HL-60/S4 treated with phorbol 12-myristate 13-acetate at 8.2 ng/mL for 4 days and 3 days (cell line): ENCODE data around the gene EYA4.

Source experiments
- in situ Hi-C: fragments of 300-500 bp; cut with MboI; formaldehyde crosslinking; loops from 2 replicates; pipeline ENCODE4 v1.15.0; 2022; ENCODE audit warnings: low sequenced_read_pairs

The EYA4 gene

DNA sequence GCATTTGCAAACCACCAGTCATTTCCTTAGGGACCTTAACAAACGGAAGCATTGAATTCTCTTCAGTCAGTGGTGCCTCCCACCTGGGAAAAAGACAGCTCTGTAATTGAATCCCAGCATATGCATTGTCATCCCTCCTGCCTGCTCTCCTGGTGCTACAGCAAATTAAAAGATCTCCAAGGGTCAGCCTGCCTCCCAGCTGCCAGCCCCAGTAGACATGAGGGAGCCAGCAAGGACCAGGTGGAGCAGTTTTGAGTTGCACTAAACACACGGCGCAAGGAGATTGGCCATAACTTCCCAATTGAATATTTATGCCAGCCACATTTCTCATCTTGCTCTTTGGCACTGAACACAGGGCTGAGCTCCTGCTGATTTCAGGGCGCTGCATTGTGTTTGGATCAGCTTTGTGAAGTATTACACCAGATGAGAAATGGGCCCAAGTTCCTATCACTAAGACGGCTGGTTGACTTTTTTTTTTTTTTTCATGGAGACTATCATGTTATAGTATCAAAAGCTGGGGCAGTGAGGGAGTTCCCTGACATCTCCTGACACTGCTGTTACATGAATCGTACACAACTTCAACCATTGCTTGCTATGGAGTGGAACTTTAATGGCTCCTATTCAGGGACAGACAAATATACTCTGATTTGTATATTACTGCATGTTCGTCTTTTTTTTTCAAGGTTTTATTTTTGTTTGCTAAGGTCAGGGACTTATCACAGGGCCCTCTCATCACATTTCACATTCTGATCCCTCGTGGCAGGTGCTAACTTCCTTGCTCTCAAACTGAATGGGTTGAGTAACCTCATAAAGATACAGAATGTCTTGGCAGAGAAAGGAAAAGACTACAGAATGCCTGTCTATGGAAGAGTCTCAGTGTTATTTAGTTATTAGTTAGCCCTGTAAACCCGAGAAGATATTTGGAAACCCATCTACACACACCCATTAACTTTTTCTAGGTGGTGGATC lies 191.1 kb downstream of the EYA4 start:
- in situ Hi-C loops = no loop called here

DNA sequence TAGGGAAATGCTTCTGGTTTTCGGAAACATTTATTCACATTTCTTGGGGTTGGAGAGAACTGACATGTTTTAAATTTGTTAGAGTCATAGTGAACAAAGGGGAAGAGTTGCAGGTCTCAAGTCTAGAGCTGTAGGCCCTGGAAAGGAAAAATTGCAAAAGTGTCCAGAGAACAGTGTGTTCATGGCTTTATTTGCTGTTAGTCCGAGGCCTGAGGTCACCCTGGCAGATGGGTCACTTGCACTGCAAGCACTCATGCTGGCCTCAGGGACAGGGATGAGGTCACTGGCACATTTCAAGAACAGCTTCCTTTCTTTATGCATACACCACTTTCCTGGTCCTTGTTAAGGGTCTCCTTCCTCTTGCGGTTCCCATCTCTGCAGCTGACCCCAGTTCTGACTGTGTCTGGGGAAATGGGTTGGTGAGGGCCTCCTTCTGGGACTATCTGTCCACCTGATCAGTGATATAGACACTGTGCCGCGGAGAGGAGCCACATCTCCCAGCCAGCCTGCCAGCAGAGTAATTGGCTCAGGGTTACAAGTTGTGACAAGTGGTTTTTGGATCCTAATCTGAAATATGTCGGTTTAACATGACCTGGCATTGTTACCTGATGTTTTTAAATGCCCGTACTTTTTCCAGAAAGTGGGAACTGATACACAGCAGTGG lies 194.0 kb downstream of the EYA4 start:
- in situ Hi-C loops = no loop called here

DNA sequence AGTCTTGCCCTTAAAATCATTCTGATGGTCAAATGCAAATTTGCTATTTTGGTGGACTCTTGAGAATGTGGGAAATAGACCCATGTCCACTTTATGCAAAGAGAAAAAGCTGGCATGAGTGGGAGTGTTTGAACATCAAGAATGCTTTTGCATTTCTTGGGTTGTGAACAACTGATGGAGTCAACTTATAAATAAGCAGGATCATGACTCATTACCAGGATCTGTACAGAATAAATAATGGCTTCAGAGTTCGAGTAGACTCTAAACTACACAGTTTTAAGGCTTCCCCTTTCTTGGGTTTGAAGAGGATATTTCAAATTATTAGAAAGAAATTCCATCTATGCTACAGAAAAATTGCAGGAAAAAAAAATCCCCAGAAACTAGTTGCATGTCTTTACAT lies 195.5 kb downstream of the EYA4 start:
- in situ Hi-C loops = no loop called here

DNA sequence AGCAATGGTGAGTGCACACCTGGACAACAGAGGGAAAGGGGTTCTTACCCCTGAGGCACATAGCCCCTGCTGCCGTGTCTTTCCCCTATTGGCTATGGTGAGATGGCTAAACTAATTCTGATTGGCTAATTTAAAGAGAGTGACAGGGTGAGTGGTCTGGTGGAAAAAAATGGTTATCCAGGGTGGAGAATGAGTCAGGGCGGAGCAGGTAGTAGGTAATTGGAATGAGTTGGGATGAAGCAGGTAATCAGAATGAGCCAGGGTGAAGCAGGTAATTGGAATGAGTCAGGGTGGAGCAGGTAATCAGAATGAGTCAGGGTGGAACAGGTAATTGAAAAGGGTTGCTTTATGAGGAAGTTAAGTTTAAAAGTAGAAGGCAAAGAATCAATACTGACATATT lies 200.3 kb downstream of the EYA4 start:
- in situ Hi-C loops = no loop called here

DNA sequence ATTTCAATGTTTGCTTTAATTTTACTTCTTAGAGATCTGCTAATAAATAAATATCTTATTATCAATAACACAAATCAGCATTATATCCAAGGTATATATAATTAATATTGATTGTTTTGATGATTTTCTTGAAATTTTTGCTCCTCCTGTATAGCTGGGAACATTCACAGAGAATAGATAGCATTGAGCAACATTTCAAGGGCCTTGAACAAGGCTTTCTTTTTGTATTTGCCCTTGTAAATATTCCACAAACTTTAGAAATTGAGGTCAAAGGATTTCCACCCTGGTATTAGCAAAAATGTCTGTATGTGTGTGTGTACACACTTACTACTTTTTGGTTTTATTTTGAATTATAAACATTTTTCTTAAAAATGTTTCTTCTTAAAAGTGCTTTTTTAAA lies 205.6 kb downstream of the EYA4 start:
- in situ Hi-C loops = no loop called here

DNA sequence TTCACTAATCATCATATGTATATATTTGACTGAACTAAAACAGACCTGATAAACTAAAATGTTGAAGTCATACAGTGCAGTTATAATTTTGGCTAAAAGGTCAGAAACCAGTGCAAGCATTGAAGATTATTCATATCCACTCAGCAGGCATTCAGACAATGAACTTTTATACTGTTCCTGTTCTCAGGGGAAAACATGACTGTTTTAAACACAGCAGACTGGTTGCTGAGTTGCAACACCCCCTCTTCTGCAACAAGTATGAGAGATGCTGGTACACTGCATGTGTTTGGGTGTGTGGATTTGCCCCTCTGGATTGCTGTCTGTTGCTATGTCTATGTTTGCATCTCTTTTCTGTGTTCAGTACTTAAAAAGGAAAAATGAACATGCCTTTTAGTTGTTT lies 206.8 kb downstream of the EYA4 start:
- in situ Hi-C loops = no loop called here

DNA sequence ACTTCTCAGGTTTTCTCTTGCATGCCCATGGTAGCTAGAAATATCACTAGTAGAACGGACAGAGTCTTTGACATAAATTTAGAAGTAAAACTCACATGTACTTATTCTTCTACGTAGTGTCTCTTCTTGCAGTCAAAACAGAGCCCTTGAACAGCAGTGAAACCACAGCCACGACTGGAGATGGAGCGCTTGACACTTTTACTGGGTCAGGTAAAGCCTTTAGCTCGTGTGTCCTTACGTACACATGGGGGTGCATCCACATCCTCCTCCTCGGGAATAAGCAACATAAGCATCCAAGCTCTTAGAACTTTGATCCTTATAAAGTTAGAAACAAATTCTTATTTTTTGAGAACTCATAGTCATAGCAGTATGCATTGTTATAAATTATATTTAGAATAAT lies 215.3 kb downstream of the EYA4 start:
- in situ Hi-C loops = no loop called here

DNA sequence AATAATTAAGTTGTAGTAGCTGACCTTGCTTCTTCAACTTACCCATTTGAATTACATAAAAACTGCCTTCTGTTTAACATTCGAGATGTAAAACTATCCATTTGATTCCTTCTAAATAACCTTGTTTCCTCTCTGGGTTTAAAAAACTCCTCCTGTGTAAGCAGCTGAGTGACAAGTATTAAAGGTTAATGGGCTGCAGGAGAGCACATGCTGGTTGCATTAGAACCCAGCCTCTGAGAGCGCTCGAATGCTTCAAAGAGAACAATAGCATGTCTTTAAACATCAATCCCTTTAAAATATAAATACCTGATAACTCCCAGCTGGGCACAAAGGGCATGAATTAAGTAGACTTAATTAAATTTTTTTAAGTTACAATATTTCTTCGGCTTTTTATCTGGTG lies 215.8 kb downstream of the EYA4 start:
- in situ Hi-C loops = no loop called here

DNA sequence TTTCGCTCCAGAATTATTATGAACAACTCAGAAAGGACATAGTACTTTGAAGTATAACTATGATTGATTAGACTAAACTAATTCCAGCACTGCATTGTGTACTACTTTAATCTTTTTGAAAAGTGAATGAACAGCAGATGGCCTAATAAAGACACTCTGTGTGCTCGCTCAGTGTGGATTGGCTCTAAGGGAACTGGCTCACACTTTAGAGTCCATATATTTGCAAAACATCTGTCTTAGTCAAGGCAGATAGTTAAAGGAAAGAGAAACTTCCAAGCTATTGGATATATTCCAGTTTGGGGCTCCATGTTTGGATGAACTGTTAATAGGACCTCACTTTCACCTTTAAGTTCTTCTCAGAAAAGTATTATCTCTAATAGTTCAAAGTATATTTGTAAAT lies 218.9 kb downstream of the EYA4 start:
- in situ Hi-C loops = no loop called here

DNA sequence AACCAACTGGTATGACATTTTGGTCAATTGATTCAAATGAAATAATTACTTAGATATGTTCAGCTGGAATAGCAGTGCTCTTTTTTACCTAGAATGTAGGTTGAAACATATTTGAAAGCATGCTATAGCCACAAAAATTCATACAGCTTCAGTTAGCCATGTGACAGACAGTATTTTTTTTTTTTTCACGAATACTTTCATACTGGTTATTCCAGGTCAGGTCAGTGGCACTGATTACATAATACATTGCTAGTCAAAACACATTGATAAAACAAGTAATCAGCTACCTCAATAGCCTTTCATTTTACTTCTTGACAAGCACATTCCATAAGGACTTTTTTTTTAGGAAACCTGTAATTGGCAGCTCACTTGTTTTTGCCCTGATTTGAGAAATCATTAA lies 222.6 kb downstream of the EYA4 start:
- in situ Hi-C loops = no loop called here

DNA sequence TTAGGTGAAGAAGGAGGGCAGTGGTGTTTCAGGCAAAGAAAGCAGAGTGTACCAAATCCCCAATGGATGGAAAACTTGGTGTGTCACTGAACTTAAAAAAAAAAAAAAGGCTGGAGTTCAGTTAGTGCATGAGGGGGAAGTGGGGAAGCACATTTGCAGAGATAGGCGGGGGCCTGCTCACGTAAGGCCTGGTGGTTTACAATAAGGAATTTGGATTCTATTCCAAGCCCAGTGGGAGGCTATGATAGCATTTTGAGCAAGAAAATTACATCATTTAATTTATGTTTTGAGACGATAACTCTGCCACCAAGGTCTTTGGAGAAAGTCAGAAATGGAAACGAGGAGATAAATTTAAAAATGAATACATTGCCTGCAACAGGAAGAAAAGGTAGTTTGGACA lies 225.5 kb downstream of the EYA4 start:
- in situ Hi-C loops = no loop called here

DNA sequence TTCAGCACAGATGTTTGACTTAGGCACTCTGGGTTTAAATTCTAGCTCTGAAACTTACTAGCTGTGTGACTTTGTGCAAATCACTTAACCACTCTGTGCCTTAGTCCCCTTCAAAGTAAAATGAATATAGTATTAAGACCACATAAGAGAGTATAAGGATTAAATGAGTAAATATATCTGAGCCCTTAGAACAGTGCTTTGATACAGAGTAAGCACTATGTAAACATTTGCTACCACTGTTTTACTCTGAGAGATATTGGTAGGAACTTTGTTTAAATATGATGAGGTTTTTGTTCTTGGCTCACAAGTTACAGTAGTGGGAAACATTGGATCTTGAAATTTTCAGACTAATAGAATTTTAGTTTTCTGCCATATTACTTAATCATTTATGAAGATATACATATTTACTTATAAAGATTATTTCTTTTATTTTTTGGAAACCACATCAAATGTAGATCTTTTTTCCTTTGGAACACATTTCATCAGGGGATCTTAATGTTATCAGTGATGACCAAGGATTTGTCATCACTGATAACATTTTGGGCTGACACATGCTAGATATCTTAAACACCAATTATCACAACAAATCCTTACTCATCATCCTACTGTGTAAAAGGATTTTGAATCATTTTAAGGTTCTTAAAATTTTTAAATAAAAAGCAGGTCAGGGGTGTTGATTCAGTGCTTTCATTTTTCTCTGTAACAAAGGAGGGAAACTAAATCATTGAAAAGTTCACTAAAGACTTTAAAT lies 226.2 kb downstream of the EYA4 start:
- in situ Hi-C loops = no loop called here

DNA sequence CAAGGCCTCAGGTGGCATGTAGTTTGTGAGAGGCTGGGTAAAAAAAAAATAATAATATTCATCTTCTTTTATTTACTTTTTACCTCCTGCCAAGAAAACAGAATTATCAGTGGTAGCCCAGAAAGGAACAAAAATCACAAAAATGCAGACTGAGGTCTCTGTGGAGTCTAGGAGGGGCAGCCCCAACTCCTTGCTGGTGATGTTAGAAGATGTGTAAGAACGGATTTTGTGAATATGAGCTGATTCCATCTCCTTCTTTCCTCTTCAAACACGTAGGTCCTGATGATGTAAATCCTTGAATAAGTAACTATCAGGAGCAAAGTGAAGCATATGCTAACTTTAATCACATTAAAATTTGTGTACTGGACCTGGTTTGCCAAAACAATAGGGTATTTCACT lies 226.8 kb downstream of the EYA4 start:
- in situ Hi-C loops = no loop called here

DNA sequence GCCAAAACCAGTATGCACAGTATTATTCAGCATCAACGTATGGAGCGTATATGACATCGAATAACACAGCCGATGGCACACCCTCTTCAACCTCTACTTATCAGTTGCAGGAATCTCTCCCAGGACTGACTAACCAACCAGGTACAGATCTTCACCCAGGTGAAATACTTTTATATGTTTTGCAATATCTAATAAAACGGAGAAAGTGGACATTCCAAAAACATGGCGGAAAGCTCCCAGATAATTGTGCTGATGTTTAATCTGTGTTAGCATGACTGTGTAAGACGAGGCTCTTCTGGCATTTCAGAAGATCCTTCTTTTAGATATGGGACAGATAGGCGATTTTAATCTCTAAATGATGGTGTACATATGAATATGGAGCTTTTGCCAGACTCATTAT lies 227.4 kb downstream of the EYA4 start:
- in situ Hi-C loops = no loop called here

DNA sequence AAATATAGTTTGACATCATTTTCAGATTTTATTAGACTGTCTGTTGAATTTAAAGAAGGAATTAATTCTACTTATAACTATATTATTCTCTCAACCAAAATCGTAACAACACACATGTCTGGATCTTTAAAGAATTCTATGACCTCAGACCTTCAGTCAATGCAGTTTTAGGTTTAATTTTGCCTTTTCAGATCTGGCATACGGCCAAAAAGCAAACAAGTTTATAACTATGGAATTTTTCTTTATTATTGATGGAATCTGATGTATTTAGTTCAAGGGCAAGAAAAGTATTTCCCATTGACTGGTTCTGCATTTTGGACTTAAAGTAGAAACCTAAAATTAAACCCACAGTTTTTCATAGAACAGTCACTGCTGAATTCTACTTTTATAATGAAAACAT lies 233.4 kb downstream of the EYA4 start:
- in situ Hi-C loops = no loop called here

DNA sequence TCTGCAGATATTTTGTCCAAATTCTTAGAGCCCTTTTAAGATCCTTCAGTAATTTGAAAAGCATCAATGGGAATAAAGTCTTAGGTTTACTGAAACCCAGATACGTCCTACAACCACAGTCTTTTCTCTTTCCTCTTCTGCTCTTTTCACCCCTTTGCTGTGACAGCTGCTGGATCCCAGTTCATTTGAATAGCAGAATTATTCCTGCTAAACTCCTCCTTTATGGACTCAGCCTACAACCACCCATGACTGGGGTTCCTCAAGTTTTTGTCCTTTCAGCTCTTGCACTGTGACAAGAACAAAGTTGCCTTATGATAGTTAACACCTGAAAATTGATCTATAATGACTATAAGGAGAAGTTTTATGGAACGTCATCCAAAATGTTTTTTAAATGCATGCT lies 237.5 kb downstream of the EYA4 start:
- in situ Hi-C loops = no loop called here

DNA sequence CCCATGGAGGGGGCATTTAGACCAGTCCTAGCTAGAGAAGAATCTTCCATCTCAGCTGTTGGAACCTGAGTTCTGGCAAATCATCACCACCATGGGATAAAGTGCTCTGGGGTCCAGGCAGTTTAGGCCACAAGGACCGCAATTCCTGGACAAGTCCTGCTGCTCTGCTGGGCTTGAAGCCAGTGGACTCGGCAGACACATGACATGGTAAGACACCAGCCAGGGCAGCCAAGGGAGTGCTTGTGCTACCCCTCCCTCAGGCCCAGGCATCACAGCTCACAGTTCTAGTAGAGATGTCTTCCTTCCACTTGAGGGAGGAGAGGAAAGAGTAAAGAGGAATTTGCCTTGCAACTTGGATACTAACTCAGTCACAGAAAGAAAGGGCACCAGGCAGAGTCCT lies 246.0 kb downstream of the EYA4 start:
- in situ Hi-C loops = no loop called here

DNA sequence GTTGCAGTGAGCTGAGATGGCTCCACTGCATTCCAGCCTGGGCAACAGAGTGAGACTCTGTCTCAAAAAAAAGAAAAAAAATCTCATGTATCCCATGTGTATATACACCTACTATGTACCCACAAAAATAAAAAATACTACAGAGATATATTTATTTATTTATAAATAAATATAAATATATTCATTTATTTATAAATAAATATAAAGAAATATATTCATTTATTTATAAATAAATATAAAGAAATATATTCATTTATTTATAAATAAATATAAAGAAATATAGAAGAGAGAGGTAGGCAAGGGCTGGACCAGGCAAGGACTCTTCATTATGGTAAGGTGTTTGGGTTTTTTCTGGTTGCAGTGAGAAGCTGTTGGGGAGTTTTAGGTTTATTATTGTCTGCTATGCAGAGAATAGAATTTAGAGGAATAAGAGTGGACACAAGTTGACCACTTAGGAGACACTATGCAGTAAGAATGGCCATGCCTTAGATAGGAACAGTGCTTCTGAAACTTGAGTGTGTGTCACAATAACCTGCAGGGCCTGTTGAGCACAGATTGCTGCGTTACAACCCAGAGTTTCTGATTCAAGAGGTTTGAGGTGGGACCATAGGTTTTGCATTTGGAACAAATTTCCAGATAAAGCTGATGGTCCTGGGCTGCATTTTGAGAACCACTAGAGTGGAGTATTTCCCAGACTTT lies 254.2 kb downstream of the EYA4 start:
- in situ Hi-C loops = no loop called here

DNA sequence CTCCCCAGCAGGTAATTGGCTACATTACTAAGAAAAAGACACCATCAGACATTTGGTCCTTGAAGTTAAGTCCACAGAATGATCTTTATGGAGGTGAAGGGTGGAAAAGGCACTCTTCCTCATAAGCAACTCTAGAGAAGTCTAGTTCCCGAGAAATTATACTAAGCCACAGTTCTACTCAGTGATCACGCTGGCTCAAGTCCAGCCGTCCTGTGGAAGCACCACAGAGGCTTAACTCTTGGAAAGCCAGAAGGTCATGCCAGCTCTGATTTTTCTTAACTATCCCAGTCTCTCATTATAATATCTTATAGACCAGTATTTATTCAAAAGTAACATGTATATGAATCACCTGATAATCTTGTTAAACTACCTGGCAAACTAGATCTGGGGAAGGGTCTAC lies 258.5 kb downstream of the EYA4 start:
- in situ Hi-C loops = no loop called here

DNA sequence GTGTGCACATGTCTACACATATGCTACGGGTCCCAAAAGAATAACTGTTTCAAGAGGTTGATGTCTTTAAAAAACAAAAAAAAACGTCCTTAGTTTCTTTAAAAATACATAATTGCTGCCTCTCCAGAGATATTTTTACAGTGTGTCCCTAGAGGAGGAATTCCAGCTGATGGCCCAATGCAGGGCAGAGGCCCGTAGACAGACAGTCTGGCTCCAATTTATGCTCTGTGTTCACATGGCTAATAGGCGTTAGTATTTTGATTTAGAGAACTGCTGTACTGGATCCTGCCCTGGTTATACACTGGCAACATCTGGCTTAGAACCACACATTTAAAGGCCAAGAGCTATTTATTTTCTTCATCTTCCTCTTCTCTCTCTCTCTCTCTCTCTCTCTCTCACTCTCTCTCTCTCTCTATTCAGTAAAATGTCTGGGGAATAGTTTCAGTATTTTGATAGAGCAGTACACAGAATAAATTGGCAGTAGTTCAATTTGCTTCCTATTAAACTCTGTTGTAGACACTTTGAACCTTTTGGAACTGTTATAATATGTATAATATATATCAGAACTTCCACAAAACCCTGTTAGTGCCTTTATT lies 260.6 kb downstream of the EYA4 start:
- in situ Hi-C loops = no loop called here
